HS-27A (cell line): ENCODE measurements around the gene SEZ6L.

ENCODE experiments used
- DNase-seq: peaks from one replicate; pipeline ENCODE4 v3.0.0-alpha.2; 2012; ENCODE audit warnings: low read depth, missing footprints

The SEZ6L gene

GRCh38 chr22:26334232-26334631, 165.0 kb downstream of the SEZ6L start:
- no peak for DNase-seq

- DNase-seq, result no peak
Observed at GRCh38 chr22:26336773-26337172, 167.5 kb downstream of the SEZ6L start.

GRCh38 chr22:26339755-26340154, 170.5 kb downstream of the SEZ6L start:
- DNase-seq, result no peak

GRCh38 chr22:26342745-26343410, 173.6 kb downstream of the SEZ6L start:
- DNase-seq, result no peak

- DNase-seq, result no peak
Observed at GRCh38 chr22:26345496-26345895, 176.2 kb downstream of the SEZ6L start.

- no peak for DNase-seq
Observed at GRCh38 chr22:26348810-26349526, 179.7 kb downstream of the SEZ6L start.

GRCh38 chr22:26354707-26355106, 185.4 kb downstream of the SEZ6L start:
- DNase-seq, result no peak

GRCh38 chr22:26357281-26357680, 188.0 kb downstream of the SEZ6L start:
- no peak for DNase-seq

GRCh38 chr22:26357813-26358212, 188.6 kb downstream of the SEZ6L start:
- DNase-seq, result no peak

GRCh38 chr22:26359156-26359555, 189.9 kb downstream of the SEZ6L start:
- no peak for DNase-seq

- DNase-seq, result peak; percentile 45
Observed at GRCh38 chr22:26360169-26360885, 191.1 kb downstream of the SEZ6L start.

- DNase-seq, result no peak
Observed at GRCh38 chr22:26362471-26362870, 193.2 kb downstream of the SEZ6L start.

- DNase-seq, result peak; percentile 29
Observed at GRCh38 chr22:26364066-26365015, 195.1 kb downstream of the SEZ6L start.

GRCh38 chr22:26367402-26368245, 198.4 kb downstream of the SEZ6L start:
- DNase-seq, result peak; percentile 22

GRCh38 chr22:26372890-26373289, 203.6 kb downstream of the SEZ6L start:
- DNase-seq, result no peak

- no peak for DNase-seq
Observed at GRCh38 chr22:26374391-26375026, 205.2 kb downstream of the SEZ6L start.

- DNase-seq, result no peak
Observed at GRCh38 chr22:26377170-26377830, 208.0 kb downstream of the SEZ6L start.

GRCh38 chr22:26380072-26380830, 211.0 kb downstream of the SEZ6L start:
- no peak for DNase-seq

GRCh38 chr22:26382782-26383181, 213.5 kb downstream of the SEZ6L start:
- DNase-seq, result no peak
